Small intestine (tissue), 7 donors: ENCODE results near the gene CD83. TPM values are rescaled to one million over a fixed set of nuclear protein-coding genes. Genes with fewer than 3 reads are reported as not detected.
"Not testable (repeated sequence)": the region's sequence is repeated elsewhere in the genome, so short reads cannot be mapped to it uniquely, and the experiment has no call there.

Experiments
- DNase-seq, 2 donors: peaks; one replicate each; pipeline versions ENCODE4 v3.0.0 to v3.0.0-alpha.2; 2013
- FAIRE-seq: peaks from 2 replicates; lab custom pipeline; 2012; peaks lifted over from hg19 to GRCh38; lab: Jason Lieb, UNC
- H3K27ac ChIP-seq, 3 donors: one replicate each; pipeline ENCODE4 v1.5.1; 2013; ENCODE audit warnings: low read length in 2 of 3, mild to moderate bottlenecking in 2 of 3, control low read depth in 1 of 3, inconsistent platforms in 1 of 3, low read depth in 1 of 3, moderate library complexity in 1 of 3
- H3K27me3 ChIP-seq, 3 donors: one replicate each; pipeline ENCODE4 v1.6.1; 2013; ENCODE audit warnings: low read length in 3 of 3, inconsistent platforms in 1 of 3; ENCODE audit not compliant: control insufficient read depth in 3 of 3, insufficient read depth in 3 of 3
- H3K36me3 ChIP-seq, 3 donors: one replicate each; pipeline ENCODE4 v1.6.1; 2013; ENCODE audit warnings: low read length in 3 of 3, inconsistent platforms in 1 of 3, low read depth in 1 of 3, mild to moderate bottlenecking in 1 of 3, moderate library complexity in 1 of 3; ENCODE audit not compliant: control insufficient read depth in 3 of 3, insufficient read depth in 2 of 3
- H3K4me1 ChIP-seq, 3 donors: one replicate each; pipeline ENCODE4 v1.6.1; 2013; ENCODE audit warnings: low read length in 2 of 3, inconsistent platforms in 1 of 3, low read depth in 1 of 3, mild to moderate bottlenecking in 1 of 3, moderate library complexity in 1 of 3; ENCODE audit not compliant: control insufficient read depth in 3 of 3, insufficient read depth in 2 of 3
- H3K4me3 ChIP-seq, 3 donors: one replicate each; pipeline ENCODE4 v1.5.1; 2013; ENCODE audit warnings: low read length in 3 of 3, control low read depth in 1 of 3, inconsistent platforms in 1 of 3, low read depth in 1 of 3, mild to moderate bottlenecking in 1 of 3, moderate library complexity in 1 of 3
- H3K9me3 ChIP-seq, 2 donors: one replicate each; pipeline ENCODE4 v1.6.1; 2013; ENCODE audit warnings: low read depth in 1 of 2, low read length in 1 of 2; ENCODE audit not compliant: control insufficient read depth in 2 of 2, insufficient read depth in 1 of 2
- WGBS, 3 donors: extraction: QIAGEN DNeasy Blood & Tissue Kit; methylation state at CpG; one replicate each; pipeline ENCODE4 v1.1.7; 2013; 5-methylcytosine and 5-hydroxymethylcytosine counted together
- polyA plus RNA-seq, 4 donors: library from polyadenylated mRNA; stranded (reverse) in 3 of 4; unstranded in 1 of 4; fragments of 200-250 nt in 3 of 4; fragments of 120-200 nt in 1 of 4; gene quantifications; one replicate each; pipeline versions ENCODE4 v1.2.1 to v1.2.3, GENCODE V29; 2013
- donor health status: healthy with polysubstance abuse.
- donor health status: control.
- donor health status: control.
- donor health status: Bipolar disorder and iron deficiency.
- donor health status: healthy.

Gene CD83
- polyA plus RNA-seq, 4 donors, result 0.45 to 7.7 (median 1.2) TPM

DNA sequence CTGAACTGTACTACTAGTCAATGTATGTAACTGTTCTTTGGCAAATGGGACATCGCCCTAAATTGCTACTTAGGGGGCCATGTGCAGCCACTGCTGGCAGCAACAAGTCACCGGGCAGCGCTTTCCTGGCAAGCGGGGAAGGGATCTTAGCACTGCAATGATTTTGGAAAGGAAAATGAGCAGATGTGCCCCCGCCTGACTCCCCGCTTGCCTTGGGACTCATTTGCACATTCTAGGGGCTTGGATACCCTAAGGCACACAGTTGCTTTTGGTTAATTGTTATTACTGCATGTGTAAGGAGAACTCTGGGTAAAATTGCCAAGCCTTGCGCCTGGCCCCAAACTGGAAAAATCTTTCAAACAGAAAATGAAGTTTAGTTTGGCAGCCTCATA is 32.2 kb downstream of the CD83 start:
- Histone ChIP-seq H3K4me1 (peaks cover 0 to 11% (median 0%) of the 10 kb centered on the region in 3 donors), H3K36me3 (no peaks in the 10 kb centered on the region), H3K9me3 (no peaks in the 10 kb centered on the region), H3K4me3 (no peak overlapping the region), H3K27ac (no peak overlapping the region), H3K27me3 (no peaks in the 10 kb centered on the region)
- WGBS, 3 donors, result 95 to 98% (median 96%) methylated on average over 7 of the region's 7 CpGs
- FAIRE-seq (no peak), DNase-seq (no peak)

DNA sequence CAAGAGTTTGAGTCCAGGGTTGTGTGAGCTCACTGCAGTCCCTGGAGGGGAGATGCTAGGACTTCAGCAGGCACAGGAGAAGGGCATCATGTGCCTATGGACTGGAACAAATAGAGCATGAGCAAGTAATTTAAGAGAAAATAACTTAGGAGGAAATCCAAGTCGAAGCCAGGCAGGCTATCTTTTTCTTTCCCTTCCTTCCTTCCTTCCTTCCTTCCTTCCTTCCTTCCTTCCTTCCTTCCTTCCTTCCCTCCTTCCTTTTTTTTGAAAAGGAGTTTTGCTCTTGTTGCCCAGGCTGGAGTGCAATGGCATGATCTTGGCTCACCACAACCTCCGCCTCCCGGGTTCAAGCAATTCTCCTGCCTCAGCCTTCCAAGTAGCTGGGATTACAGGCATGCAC is 33.7 kb downstream of the CD83 start:
- FAIRE-seq, result not testable (repeated sequence)

DNA sequence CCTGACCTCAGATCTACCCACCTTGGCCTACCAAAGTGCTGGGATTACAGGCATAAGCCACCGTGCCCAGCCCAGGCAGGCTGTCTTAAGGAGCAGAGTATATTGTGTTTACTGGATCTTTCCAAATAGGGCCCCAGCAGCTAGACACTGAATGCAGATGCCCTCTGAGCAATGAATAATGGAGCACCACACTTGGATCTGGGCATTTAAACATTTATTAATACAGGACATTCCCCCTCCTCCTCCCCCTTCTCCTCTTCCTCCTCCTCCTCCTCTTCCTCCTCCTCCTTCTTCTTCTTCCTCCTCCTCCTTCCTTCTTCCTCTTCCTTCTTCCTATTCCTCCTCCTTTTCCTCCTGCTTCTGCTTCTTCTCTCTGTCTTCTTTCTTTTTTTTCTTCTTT is 34.2 kb downstream of the CD83 start:
- Histone ChIP-seq H3K36me3 (no peaks in the 10 kb centered on the region), H3K27me3 (no peaks in the 10 kb centered on the region), H3K4me3 (no peak overlapping the region), H3K9me3 (no peaks in the 10 kb centered on the region), H3K27ac (no peak overlapping the region), H3K4me1 (peaks cover 0 to 3% (median 0%) of the 10 kb centered on the region in 3 donors)
- no peak for DNase-seq
- WGBS, 3 donors, result 81 to 87% (median 82%) methylated on average over 1 of the region's 1 CpG
- FAIRE-seq, result no peak

More for the DNA sequence above, 33.7 kb downstream of the CD83 start:
- WGBS, 3 donors, result 93 to 97% (median 94%) methylated on average over 3 of the region's 3 CpGs
- DNase-seq, H3K9me3 ChIP-seq, H3K4me3 ChIP-seq, H3K36me3 ChIP-seq, H3K27me3 ChIP-seq, H3K27ac ChIP-seq, H3K4me1 ChIP-seq: not testable (repeated sequence)

DNA sequence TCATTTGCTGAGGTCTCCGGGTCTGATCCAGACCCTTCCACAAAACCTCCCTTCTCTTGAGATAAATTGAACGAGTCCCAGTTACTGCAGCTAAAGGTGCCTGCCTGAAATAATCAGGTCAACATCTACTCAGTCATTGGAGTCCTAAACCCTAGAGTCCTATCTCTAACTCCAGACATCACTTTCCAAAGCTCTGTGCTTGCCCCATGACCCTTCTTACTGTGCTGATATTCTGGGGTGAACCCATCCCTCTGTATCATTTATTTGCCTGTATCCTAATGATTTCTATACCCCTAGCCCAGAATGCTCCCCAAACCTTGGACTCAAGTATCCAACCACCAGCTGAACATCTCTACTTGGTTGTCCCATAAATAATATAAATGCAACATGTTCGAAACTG is 35.7 kb downstream of the CD83 start:
- Histone ChIP-seq H3K4me1 (peaks cover 0 to 3% (median 0%) of the 10 kb centered on the region in 3 donors), H3K36me3 (no peaks in the 10 kb centered on the region), H3K4me3 (no peak overlapping the region), H3K27me3 (no peaks in the 10 kb centered on the region), H3K27ac (no peak overlapping the region), H3K9me3 (no peaks in the 10 kb centered on the region)
- WGBS, 3 donors, result 93 to 94% (median 93%) methylated on average over 3 of the region's 3 CpGs
- DNase-seq, result no peak
- FAIRE-seq, result no peak

DNA sequence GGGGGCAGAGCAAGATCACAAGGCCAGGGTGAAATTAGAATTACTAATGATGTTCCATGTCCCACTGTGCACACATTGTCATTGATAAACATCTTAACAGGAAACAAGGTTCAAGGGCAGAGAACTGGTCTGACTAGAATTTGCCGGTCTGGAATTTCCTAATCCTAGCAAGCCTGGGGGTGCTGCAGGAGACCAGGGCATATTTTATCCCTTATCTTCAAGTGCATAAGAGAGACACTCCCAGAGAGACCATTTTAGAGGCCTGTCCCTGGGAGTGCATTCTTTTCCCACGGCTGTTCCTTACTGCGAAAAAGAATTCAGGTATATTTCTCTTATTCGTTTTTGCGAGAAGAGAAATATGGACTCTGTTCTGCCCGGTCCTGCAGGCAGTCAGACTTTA is 41.5 kb downstream of the CD83 start:
- H3K27ac ChIP-seq, result no peak overlapping the region
- H3K4me3 ChIP-seq, result no peak overlapping the region
- peak in 1 of 2 donors; percentile 7 for DNase-seq
- peaks cover 0 to 10% of the 10 kb centered on the region in 2 donors for H3K9me3 ChIP-seq
- FAIRE-seq, result no peak
- WGBS, 3 donors, result 79 to 88% (median 81%) methylated on average over 6 of the region's 6 CpGs
- no peaks in the 10 kb centered on the region for H3K36me3 ChIP-seq
- H3K27me3 ChIP-seq, result no peaks in the 10 kb centered on the region
- peaks cover 0 to 4% (median 3%) of the 10 kb centered on the region in 3 donors for H3K4me1 ChIP-seq

DNA sequence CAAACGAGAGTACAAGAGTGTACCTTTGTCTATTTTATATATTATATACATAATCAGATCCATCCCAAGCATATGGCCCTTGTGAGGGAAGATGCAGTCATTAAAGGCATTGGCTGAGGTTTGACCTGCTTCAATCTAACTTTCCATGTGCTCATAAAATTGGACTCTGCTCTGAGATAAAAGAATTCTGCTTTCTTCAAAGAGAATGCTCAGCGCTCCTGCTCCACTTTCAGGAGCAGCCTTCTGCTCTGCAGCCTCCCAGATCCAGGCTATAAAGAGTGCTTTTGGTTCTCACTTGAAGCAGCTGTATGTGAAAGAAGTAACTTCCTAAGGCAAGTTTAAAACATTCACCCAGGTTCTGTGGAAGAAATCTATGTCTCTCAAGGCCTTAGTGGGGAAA is 45.3 kb downstream of the CD83 start:
- no peak overlapping the region for H3K27ac ChIP-seq
- H3K9me3 ChIP-seq, result peaks cover 0 to 10% of the 10 kb centered on the region in 2 donors
- FAIRE-seq, result no peak
- no peak overlapping the region for H3K4me3 ChIP-seq
- H3K36me3 ChIP-seq, result no peaks in the 10 kb centered on the region
- H3K27me3 ChIP-seq, result no peaks in the 10 kb centered on the region
- H3K4me1 ChIP-seq, result peaks cover 0 to 4% (median 3%) of the 10 kb centered on the region in 3 donors
- peak; percentile 54 to 64 for DNase-seq
- 18 to 63% (median 58%) methylated on average over 2 of the region's 2 CpGs for WGBS, 3 donors

DNA sequence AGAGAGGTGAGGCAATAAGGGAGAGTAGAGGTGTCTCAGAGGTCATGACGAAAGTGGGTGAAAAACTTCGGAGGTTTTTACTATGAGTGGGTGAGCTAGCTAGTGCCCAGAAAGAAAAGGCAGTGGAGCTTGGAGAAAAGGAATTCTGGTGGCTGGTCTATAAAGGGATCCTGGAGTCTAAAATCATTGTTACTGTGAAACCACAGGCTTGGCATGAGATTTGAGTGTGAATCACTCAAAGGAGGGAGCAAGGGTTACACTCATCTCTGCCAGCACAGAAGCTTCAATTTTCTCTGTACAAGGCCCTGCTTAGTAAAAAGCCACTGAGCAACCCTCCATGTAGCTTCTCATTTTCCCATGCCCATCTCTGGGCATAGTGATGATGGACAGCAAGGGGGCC is 47.5 kb downstream of the CD83 start:
- H3K9me3 ChIP-seq, result peaks cover 0 to 9% of the 10 kb centered on the region in 2 donors
- H3K27ac ChIP-seq, result no peak overlapping the region
- no peaks in the 10 kb centered on the region for H3K36me3 ChIP-seq
- DNase-seq (no peak), FAIRE-seq (no peak)
- 91 to 95% (median 95%) methylated on average over 2 of the region's 2 CpGs for WGBS, 3 donors
- peaks cover 0 to 4% (median 3%) of the 10 kb centered on the region in 3 donors for H3K4me1 ChIP-seq
- H3K4me3 ChIP-seq, result no peak overlapping the region
- peaks cover 0 to 2% (median 0%) of the 10 kb centered on the region in 3 donors for H3K27me3 ChIP-seq

DNA sequence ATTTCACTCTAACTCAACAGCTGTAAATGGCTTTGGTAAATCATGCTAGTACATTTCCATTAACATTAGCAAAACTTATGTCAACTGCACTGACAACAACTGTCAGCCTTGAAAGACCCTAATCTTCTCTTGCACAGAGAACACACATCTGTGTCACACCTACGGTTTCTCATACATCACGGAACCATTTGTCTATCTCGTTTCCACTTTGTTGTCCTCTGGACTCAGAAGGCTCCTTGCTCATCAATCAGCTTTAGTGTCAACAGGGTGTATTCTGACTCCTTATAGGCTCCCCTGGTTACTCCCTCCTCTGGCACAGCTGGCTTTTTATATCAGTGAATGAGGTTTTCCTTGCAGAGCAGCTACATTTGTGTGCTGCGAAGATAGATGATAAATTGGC is 49.3 kb downstream of the CD83 start:
- Histone ChIP-seq H3K36me3 (no peaks in the 10 kb centered on the region), H3K4me3 (no peak overlapping the region), H3K4me1 (peaks cover 0 to 4% (median 3%) of the 10 kb centered on the region in 3 donors), H3K27me3 (peaks cover 0 to 2% (median 0%) of the 10 kb centered on the region in 3 donors), H3K9me3 (peaks cover 0 to 9% of the 10 kb centered on the region in 2 donors), H3K27ac (no peak overlapping the region)
- FAIRE-seq, result no peak
- WGBS, 3 donors, result 71 to 79% (median 79%) methylated on average over 4 of the region's 4 CpGs
- DNase-seq, result no peak

DNA sequence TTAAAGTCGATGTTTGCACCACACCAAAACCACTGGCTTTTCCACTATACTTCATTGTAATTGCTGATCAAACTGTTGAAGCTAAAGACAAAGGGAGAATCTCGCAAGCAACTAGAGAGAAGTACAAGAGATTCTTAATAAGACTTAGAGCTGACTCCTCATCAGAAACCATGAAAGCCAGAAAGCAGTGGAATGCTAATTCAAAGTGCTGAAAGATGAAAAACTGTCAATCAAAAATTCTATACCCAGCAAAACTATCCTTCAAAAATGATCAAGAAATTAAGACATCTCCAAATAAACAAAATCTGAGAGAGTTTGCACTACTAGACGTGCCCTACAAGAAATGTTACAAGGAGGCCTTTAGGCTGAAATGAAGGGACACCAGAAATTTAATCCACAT is 52.6 kb downstream of the CD83 start:
- 82 to 88% (median 84%) methylated on average over 3 of the region's 3 CpGs for WGBS, 3 donors

More for the DNA sequence above, 52.6 kb downstream of the CD83 start:
- Histone ChIP-seq H3K9me3 (peaks cover 0 to 9% of the 10 kb centered on the region in 2 donors), H3K27ac (no peak overlapping the region), H3K27me3 (peaks cover 0 to 2% (median 0%) of the 10 kb centered on the region in 3 donors), H3K4me3 (no peak overlapping the region), H3K4me1 (no peaks in the 10 kb centered on the region), H3K36me3 (no peaks in the 10 kb centered on the region)
- no peak for DNase-seq
- no peak for FAIRE-seq
